Neural progenitor cell (in vitro differentiated cells): Measurements from ENCODE around the gene APBB2.

Experiments used
- CTCF ChIP-seq: fragments of 200-600 bp; sonication (generic); IDR thresholded peaks from 2 replicates; pipeline ENCODE4 v1.5.1; 2017; ENCODE audit warnings: antibody characterized with exemption, mild to moderate bottlenecking
- EZH2 ChIP-seq: fragments of 200-600 bp; sonication (generic); IDR thresholded peaks from 2 replicates; pipeline ENCODE4 v1.6.1; 2017; ENCODE audit warnings: antibody characterized with exemption, mild to moderate bottlenecking, moderate library complexity
- EZH2phosphoT487 ChIP-seq: fragments of 200-600 bp; sonication (generic); IDR thresholded peaks from 2 replicates; pipeline ENCODE4 v1.6.1; 2017; ENCODE audit warnings: antibody characterized with exemption

GRCh38 chr4:41041551-41041950 is 172.8 kb downstream of the APBB2 start:
- TF ChIP-seq CTCF (no peak), EZH2 (no peak), EZH2phosphoT487 (no peak)
